Prostate gland (tissue), 2 donors: ENCODE results near the gene OGFOD3.

Source experiments
- POLR2A ChIP-seq: fragments of 450-650 bp; IDR thresholded peaks from one replicate; pipeline ENCODE4 v1.6.1; 2016; ENCODE audit warnings: antibody characterized with exemption, mild to moderate bottlenecking
- POLR2AphosphoS5 ChIP-seq: sonication (generic); formaldehyde crosslinking; IDR thresholded peaks from one replicate; pipeline ENCODE4 v1.6.1; 2017; ENCODE audit warnings: antibody characterized with exemption
- TF ChIP-seq, protein P1 (sequence below), 4 experiments: fragments of 200-600 bp in 2 of 4; fragments of 450-650 bp in 2 of 4; sonication (generic) in 2 of 4; IDR thresholded peaks; 1 replicate in 3 of 4; 2 replicates in 1 of 4; pipeline ENCODE4 v1.5.1; 2016 to 2019; ENCODE audit warnings: antibody characterized with exemption in 4 of 4, mild to moderate bottlenecking in 2 of 4, moderate library complexity in 2 of 4

DNA sequence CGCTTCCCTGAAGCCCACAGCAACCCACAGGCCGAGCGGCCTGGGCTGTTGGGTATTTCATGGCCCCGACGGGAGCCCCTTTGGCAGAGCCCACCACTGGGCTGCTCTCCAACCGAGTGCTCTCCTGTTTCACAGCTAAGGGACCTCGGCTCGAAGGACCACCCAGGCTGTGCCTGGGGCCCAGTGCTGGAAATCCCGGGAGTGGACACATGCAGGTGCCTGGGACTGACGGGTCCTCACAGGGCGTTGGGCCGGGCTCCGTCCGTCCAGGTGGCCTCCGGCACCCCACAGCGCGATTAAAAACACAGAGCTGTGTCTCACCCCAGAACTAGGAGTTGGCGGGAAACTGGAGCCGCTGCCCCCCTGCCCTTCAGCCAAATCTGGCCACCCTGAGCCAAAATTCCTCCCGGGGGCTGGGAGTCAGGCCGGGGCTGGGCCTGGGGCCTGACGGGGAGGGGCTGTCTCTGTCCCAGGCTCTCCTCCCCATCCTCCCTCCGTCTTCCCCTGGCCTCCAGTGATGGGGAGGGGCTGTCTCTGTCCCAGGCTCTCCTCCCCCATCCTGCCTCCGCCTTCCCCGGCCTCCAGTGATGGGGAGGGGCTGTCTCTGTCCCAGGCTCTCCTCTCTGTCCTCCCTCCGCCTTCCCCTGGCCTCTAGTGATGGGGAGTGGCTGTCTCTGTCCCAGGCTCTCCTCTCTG, 32.7 kb downstream of the OGFOD3 start:
- TF ChIP-seq, protein P1, sequence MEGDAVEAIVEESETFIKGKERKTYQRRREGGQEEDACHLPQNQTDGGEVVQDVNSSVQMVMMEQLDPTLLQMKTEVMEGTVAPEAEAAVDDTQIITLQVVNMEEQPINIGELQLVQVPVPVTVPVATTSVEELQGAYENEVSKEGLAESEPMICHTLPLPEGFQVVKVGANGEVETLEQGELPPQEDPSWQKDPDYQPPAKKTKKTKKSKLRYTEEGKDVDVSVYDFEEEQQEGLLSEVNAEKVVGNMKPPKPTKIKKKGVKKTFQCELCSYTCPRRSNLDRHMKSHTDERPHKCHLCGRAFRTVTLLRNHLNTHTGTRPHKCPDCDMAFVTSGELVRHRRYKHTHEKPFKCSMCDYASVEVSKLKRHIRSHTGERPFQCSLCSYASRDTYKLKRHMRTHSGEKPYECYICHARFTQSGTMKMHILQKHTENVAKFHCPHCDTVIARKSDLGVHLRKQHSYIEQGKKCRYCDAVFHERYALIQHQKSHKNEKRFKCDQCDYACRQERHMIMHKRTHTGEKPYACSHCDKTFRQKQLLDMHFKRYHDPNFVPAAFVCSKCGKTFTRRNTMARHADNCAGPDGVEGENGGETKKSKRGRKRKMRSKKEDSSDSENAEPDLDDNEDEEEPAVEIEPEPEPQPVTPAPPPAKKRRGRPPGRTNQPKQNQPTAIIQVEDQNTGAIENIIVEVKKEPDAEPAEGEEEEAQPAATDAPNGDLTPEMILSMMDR (IDR thresholded peaks at IDR 0.05), result no peak
- TF ChIP-seq POLR2A (no peak), POLR2AphosphoS5 (no peak)
